Measurements from ENCODE around the gene ESR2.
A peak's percentile ranks its signal among the peaks of the same experiment; 100 is the strongest.
"Not testable (repeated sequence)": the region's sequence is repeated elsewhere in the genome, so short reads cannot be mapped to it uniquely, and the experiment has no call there.

The ESR2 gene

GRCh38 chr14:64293976-64294671, at the start of gene ESR2:
Gene ESR2, minus strand, starts transcription at chr14:64294371. Its CDS starts 11,386 bp downstream, at chr14:64282985.
- DNase-seq: peak; percentile 4

GRCh38 chr14:64340560-64341196, 46.5 kb upstream of the ESR2 start:
- DNase-seq: no peak

- peak; percentile 96 for DNase-seq
These were observed 44.6 kb upstream of the ESR2 start for GRCh38 chr14:64338616-64339316.

- peak; percentile 87 for DNase-seq
These were observed 43.9 kb upstream of the ESR2 start for GRCh38 chr14:64337888-64338615.

- no peak for DNase-seq
These were observed 35.0 kb upstream of the ESR2 start for GRCh38 chr14:64329149-64329548.

GRCh38 chr14:64326502-64326901, 32.3 kb upstream of the ESR2 start:
- DNase-seq: no peak

GRCh38 chr14:64324895-64325294, 30.7 kb upstream of the ESR2 start:
- no peak for DNase-seq

- DNase-seq: no peak
These were observed 30.3 kb upstream of the ESR2 start for GRCh38 chr14:64324461-64324860.

- DNase-seq: not testable (repeated sequence)
These were observed 26.2 kb upstream of the ESR2 start for GRCh38 chr14:64320362-64320761.

GRCh38 chr14:64318695-64319094, 24.5 kb upstream of the ESR2 start:
- not testable (repeated sequence) for DNase-seq

GRCh38 chr14:64303471-64303917, 9.3 kb upstream of the ESR2 start:
- peak; percentile 17 for DNase-seq

GRCh38 chr14:64298773-64299172, 4.6 kb upstream of the ESR2 start:
- no peak for DNase-seq

GRCh38 chr14:64296561-64296960, 2.4 kb upstream of the ESR2 start:
- DNase-seq: no peak

GRCh38 chr14:64294672-64295413, 672 bp upstream of the ESR2 start:
- peak; percentile 6 for DNase-seq

GRCh38 chr14:64292197-64292596, 2.0 kb downstream of the ESR2 start:
- DNase-seq: no peak

- DNase-seq: no peak
These were observed 4.6 kb downstream of the ESR2 start for GRCh38 chr14:64289571-64289970.

- DNase-seq: no peak
These were observed 12.4 kb downstream of the ESR2 start for GRCh38 chr14:64281805-64282204.

GRCh38 chr14:64279704-64280668, 14.2 kb downstream of the ESR2 start:
- no peak for DNase-seq

GRCh38 chr14:64278458-64278857, 15.7 kb downstream of the ESR2 start:
- no peak for DNase-seq

GRCh38 chr14:64272019-64272418, 22.2 kb downstream of the ESR2 start:
- no peak for DNase-seq

- DNase-seq: no peak
These were observed 27.9 kb downstream of the ESR2 start for GRCh38 chr14:64266239-64266638.
